HUES6 (cell line): ENCODE measurements around the gene ZHX3.

Experiments
- H3K27ac ChIP-seq: 2 replicates; pipeline ENCODE4 v1.7.0; 2013; ENCODE audit warnings: low read depth, mild to moderate bottlenecking, low read length, inconsistent platforms
- H3K27me3 ChIP-seq: 2 replicates; pipeline ENCODE4 v1.6.1; 2013; ENCODE audit warnings: low read length; ENCODE audit not compliant: control insufficient read depth, insufficient read depth
- H3K36me3 ChIP-seq: 2 replicates; pipeline ENCODE4 v1.6.1; 2013; ENCODE audit warnings: low read length; ENCODE audit not compliant: control insufficient read depth, insufficient read depth
- H3K4me1 ChIP-seq: 2 replicates; pipeline ENCODE4 v1.6.1; 2013; ENCODE audit warnings: low read length; ENCODE audit not compliant: control insufficient read depth, insufficient read depth
- H3K4me3 ChIP-seq: 2 replicates; pipeline ENCODE4 v1.5.1; 2013; ENCODE audit warnings: low read depth, low read length
- H3K9ac ChIP-seq: one replicate; pipeline ENCODE4 v1.6.1; 2013; ENCODE audit warnings: mild to moderate bottlenecking, low read length
- H3K9me3 ChIP-seq: 2 replicates; pipeline ENCODE4 v1.6.1; 2013; ENCODE audit warnings: low read depth, low read length; ENCODE audit not compliant: control insufficient read depth, insufficient read depth

Gene ZHX3

DNA sequence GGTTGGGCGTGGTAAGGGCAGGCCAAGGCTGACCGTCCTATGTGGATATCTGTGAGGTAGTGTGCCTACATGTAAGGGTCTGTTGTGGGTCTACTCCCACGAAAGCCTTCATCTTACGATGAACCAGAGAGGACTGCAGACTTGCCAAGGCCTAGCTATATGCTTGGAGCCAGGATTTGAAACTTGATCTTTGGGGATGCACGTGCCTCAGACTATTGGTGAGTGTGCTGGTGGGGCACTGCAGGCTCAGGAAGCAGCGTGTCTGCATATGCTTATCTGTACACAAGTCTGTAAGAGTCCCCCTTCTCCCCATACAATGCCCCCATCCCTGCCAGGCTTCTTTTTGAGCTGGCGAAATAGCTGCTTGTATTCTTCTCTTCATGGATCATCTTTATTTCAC lies 162.3 kb downstream of the ZHX3 start:
- H3K27ac ChIP-seq = no peak overlapping the region
- no peak overlapping the region for H3K4me3 ChIP-seq
- H3K36me3 ChIP-seq = peaks cover 20% of the 10 kb centered on the region
- H3K27me3 ChIP-seq = no peaks in the 10 kb centered on the region
- H3K9me3 ChIP-seq = no peaks in the 10 kb centered on the region
- H3K9ac ChIP-seq = no peak overlapping the region
- peaks cover 50% of the 10 kb centered on the region for H3K4me1 ChIP-seq

DNA sequence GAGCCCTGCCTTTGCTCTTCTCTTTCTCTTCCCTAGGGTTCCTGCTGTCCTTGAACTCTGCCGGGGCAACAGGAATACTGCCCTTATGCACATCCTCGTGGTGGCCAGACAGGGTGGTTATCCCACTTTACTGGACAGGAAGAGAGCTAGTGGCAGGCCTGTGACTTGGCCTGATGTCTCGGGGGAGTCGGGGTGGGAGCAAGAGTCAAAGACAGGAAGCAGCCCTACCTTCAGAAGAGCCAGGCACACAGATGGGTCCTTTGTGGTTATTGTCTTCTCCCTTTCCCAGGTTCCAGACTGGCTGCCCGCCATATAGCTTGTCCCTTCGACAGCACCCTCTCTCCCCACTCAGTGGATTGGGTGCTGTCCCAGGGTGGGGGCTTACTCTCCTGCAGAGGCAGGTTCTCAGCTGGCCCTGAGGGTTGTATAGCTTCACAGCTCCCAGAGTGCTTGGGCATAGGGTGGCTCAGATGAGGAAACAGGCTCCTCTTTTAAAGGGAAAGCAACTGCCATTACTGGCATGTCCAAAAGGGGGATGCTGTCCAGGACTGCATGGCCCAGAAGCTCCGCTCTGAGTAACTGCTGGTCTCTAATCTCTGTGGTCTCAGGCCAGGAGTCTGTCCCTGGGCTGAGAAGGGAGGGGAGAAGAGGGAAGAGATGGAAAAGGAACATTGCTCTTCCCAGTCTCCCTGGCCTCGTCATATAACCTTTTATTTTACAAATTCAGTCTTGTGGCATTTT lies 162.9 kb downstream of the ZHX3 start:
- peaks cover 48% of the 10 kb centered on the region for H3K4me1 ChIP-seq
- H3K9ac ChIP-seq = no peak overlapping the region
- H3K27me3 ChIP-seq = no peaks in the 10 kb centered on the region
- H3K4me3 ChIP-seq = no peak overlapping the region
- no peak overlapping the region for H3K27ac ChIP-seq
- H3K36me3 ChIP-seq = peaks cover 13% of the 10 kb centered on the region
- H3K9me3 ChIP-seq = no peaks in the 10 kb centered on the region

DNA sequence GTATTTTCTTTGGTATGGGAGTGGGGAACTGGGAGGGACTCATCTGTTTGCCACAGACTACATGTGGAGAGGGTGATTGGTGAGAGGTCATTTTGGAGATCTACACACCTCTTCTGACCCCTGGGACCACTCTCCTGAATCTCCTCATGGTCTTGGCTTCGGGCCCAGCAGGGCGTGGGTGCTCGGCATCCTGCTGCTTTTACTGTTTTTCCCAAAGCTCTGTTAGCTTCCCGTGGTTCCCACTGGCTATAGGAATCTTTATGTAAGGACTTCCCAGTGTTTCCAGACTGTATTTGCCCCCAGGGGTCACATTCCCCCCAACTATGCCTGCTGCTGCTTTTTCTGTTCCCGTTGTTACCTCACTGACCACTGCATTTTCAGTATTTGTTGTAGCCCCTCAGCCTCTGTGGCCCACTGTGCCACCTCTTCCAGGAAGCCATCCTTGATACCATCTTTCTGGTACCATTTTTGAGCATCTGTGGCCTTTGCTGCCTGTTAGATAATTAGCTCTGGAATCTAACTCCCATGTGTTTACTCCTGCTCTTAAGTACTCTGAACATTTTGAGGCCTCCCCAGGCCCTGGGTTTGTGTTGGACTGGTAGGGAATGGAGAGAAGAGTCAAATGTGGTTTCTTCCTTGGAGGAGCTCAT lies 165.3 kb downstream of the ZHX3 start:
- Histone ChIP-seq H3K9me3 (no peaks in the 10 kb centered on the region), H3K9ac (no peak overlapping the region), H3K27ac (no peak overlapping the region), H3K27me3 (no peaks in the 10 kb centered on the region), H3K4me1 (peaks cover 37% of the 10 kb centered on the region), H3K36me3 (peaks cover 8% of the 10 kb centered on the region), H3K4me3 (no peak overlapping the region)

DNA sequence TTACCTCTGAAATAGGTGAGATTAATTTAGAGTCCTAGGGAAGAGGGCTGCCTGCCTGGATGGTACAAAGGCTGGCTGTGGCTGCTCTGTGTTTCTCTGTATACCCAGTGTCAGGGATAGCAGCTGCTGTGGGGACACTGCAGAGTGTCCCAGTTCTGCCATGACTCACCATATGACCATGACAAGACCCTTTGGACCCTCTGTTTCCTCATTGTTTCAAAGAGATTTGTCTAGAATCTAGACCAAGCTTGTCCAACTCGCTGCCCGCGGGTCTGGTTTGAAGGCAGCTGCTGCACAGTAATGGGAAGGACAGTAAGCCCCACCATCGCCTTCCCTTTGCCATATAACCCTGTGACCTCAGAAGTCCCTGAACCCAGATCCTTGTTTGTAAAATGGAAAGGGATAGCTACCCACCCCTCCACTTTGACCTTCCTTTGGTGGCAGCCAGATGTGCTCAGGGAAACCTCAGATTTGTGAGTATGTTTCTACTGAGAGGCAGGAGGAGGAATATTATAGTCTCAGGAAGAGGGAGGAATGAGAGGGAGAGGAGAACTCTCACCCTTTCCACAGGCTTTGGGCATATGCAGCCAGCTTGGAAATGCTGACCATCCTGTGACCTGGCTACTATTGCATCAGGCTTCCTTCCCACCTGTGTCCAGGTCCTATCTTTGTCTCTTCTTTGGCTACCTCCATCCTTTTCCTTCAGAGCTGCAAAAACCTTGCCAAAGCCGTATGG lies 166.2 kb downstream of the ZHX3 start:
- Histone ChIP-seq H3K27me3 (no peaks in the 10 kb centered on the region), H3K4me3 (no peak overlapping the region), H3K9ac (no peak overlapping the region), H3K36me3 (peaks cover 16% of the 10 kb centered on the region), H3K4me1 (peaks cover 37% of the 10 kb centered on the region), H3K27ac (no peak overlapping the region), H3K9me3 (no peaks in the 10 kb centered on the region)

DNA sequence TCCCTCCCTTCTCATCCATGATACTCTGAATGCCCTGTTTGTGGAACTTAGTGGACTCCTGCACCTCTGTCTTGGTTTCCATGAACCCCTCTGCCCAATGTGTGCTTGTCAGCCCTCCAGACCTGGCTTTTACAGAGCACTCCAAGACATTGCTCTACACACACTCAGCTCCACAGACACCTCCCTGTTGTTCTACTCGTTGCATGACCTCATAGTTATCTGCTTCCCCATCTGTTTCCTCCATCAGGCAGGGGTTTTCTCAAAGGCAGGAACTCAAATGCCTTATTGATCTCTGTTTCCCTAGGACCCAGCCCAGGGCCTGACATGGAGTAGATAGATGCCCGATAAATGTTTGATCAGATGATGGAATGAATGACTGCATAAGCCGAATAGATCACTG lies 166.9 kb downstream of the ZHX3 start:
- Histone ChIP-seq H3K27ac (no peak overlapping the region), H3K27me3 (no peaks in the 10 kb centered on the region), H3K9ac (no peak overlapping the region), H3K36me3 (peaks cover 17% of the 10 kb centered on the region), H3K4me1 (peaks cover 35% of the 10 kb centered on the region), H3K9me3 (no peaks in the 10 kb centered on the region), H3K4me3 (no peak overlapping the region)

DNA sequence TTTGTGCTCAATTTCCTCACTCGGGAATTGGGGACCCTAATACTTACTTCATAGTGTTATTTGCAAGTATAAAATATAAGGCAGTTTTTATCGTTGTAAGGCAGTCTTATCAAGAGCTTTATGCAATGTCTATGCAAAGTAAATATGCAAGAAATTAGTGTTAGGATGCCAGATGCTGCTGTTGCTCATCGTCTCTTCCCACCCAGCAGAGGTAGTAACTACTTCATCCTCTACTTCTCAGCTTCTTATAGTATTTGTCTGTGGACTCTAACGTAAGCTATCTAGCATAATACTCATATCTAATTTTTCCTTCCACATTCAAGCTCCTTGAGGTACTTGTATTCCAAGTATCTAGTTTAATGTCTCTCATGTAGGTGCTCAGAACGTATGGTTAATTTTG lies 168.6 kb downstream of the ZHX3 start:
- Histone ChIP-seq H3K4me1 (peaks cover 29% of the 10 kb centered on the region), H3K36me3 (peaks cover 26% of the 10 kb centered on the region), H3K4me3 (no peak overlapping the region), H3K9me3 (no peaks in the 10 kb centered on the region), H3K27ac (no peak overlapping the region), H3K9ac (no peak overlapping the region), H3K27me3 (no peaks in the 10 kb centered on the region)

DNA sequence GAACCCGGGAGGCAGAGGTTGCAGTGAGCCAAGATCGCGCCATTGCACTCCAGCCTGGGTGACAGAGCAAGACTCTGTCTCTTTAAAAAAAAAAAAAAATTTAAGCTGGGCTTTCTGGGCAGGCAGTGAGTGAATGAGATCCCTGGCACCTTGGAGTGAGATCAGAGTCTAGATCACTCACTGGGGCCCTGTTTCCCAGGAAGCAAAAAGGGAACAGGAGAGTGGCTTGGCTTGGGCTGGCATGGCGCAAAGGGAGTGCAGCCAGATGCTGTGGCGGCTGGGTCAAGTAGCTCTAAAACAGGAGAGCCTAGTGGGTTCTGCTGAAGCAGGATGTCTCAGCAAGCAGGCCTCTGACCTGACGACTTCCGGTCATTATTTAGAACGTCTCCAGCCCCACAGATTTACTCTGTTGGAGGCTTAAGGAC lies 169.8 kb downstream of the ZHX3 start:
- no peak overlapping the region for H3K27ac ChIP-seq
- H3K4me3 ChIP-seq = no peak overlapping the region
- no peaks in the 10 kb centered on the region for H3K27me3 ChIP-seq
- peaks cover 35% of the 10 kb centered on the region for H3K4me1 ChIP-seq
- no peaks in the 10 kb centered on the region for H3K9me3 ChIP-seq
- H3K9ac ChIP-seq = no peak overlapping the region
- peaks cover 31% of the 10 kb centered on the region for H3K36me3 ChIP-seq

DNA sequence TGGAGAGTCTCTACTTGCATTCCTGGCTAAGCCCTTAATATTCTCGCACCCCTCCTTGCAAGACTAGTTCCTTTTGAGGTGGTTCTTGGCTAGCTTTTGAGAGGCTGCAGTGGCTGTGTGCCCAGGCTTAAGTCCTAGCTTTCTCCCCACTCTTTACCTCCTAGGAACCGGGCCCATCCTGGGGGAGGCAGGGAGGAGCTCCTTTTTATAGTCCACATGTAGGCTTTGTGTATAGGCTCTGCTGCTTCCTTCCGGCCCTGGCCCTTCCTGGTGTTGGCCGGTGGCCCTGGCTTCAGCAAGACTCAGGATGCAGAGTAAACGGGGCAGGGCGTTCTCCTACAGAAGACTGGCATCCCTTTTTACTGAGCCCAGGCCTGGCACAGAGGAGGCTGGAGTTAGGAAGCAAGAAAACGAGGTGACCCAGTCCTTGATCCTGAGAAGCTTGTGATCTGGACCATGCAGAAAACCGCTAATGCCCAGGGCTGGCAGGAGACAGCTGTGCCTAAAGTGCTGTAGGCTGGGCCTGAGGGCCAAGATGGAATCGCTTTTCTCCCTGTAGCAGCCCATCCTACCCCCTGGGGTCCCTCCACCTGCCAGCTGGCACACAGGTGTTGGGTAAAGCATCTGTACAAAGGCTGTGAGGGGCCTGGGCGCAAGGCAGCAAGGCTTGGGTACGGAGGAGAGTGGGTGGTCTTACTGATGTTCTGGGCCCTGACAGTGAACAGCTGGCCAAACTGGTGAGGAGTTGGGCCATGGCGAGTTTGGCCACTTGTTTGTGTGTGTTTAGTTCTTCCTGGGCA lies 171.5 kb downstream of the ZHX3 start:
- H3K9me3 ChIP-seq = no peaks in the 10 kb centered on the region
- H3K4me3 ChIP-seq = no peak overlapping the region
- no peak overlapping the region for H3K27ac ChIP-seq
- no peak overlapping the region for H3K9ac ChIP-seq
- peaks cover 35% of the 10 kb centered on the region for H3K4me1 ChIP-seq
- H3K36me3 ChIP-seq = peaks cover 31% of the 10 kb centered on the region
- H3K27me3 ChIP-seq = no peaks in the 10 kb centered on the region

DNA sequence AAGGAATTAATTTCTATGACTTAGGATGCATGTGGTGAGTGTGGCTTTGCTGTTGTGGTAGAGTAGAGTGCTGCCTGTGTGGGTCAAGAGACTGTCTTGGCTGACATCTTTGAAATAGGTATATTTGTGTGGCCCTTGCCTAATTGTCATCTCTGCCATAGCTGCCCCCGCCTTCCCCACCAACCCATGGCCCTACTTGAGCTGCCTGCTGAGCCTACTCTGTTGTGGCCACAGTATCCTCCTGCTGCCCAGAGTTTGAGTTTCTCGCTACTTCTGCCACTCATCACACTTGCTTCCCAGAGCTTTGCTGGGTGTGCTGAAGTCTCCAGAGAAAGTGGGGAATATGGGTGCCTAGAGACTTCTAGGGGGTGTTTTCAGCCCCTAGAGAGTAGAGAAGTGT lies 172.2 kb downstream of the ZHX3 start:
- Histone ChIP-seq H3K9ac (no peak overlapping the region), H3K4me1 (peaks cover 42% of the 10 kb centered on the region), H3K27ac (no peak overlapping the region), H3K36me3 (peaks cover 36% of the 10 kb centered on the region), H3K4me3 (no peak overlapping the region), H3K9me3 (no peaks in the 10 kb centered on the region), H3K27me3 (no peaks in the 10 kb centered on the region)

DNA sequence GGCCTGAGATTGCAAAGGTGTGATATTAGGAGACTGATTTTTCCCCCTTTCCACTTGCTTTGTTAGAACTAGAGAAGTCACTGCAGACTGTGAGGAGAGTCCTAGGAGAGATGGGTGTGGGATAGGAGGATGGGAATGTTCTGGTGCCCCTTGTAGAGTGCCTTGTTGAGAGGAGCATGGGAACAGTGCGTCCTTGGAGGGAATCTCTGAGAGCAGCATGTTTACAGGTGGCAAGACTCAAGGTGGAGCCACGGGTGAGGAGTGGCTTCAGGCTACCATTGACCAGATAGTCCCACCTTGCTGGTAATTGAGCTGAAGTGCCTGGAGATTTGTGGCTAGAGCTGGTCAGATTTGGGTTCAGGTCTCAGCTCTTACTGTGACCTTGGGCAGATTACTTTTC lies 174.2 kb downstream of the ZHX3 start:
- Histone ChIP-seq H3K27me3 (no peaks in the 10 kb centered on the region), H3K9me3 (no peaks in the 10 kb centered on the region), H3K27ac (no peak overlapping the region), H3K4me1 (peaks cover 59% of the 10 kb centered on the region), H3K4me3 (no peak overlapping the region), H3K36me3 (peaks cover 37% of the 10 kb centered on the region), H3K9ac (no peak overlapping the region)
